ENCODE data around the gene XXYLT1.
"Not testable (repeated sequence)": the region's sequence is repeated elsewhere in the genome, so short reads cannot be mapped to it uniquely, and the experiment has no call there.

The XXYLT1 gene

DNA sequence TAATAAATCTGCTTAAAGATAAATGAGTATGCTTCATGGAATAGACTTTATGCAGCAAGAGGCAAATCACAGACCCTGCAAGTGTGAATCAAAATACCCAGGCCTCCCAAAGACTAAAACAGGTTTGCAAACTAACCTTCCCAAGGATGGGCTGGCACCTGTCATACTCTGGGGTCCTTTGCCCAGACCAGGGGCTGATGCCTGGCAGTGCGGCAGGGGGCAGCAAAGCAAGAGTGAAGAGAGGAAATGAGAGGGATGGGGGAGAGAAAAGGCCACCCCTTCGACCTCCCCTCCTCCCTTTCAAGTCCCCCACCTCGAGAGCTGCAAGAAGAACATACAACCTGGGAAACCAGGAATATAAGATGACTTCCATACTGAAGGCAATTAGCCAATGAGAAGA lies 31.8 kb downstream of the XXYLT1 start:
- Histone ChIP-seq H2AFZ (ENCODE audit: low read length, unreplicated experiment) (no peak overlapping the region), H3K4me3 (ENCODE audit: low read depth, low read length) (no peak overlapping the region), H3K4me1 (ENCODE audit: control insufficient read depth, insufficient read depth, low read length, unreplicated experiment) (no peaks in the 10 kb centered on the region), H3K27ac (ENCODE audit: low read depth, low read length) (no peak overlapping the region), H3K36me3 (ENCODE audit: insufficient read depth, low read length) (no peaks in the 10 kb centered on the region), H3K79me2 (ENCODE audit: control insufficient read depth, insufficient read depth, low read length, unreplicated experiment) (peaks cover 4% of the 10 kb centered on the region), H3K27me3 (ENCODE audit: insufficient read depth, low read length) (no peaks in the 10 kb centered on the region)

DNA sequence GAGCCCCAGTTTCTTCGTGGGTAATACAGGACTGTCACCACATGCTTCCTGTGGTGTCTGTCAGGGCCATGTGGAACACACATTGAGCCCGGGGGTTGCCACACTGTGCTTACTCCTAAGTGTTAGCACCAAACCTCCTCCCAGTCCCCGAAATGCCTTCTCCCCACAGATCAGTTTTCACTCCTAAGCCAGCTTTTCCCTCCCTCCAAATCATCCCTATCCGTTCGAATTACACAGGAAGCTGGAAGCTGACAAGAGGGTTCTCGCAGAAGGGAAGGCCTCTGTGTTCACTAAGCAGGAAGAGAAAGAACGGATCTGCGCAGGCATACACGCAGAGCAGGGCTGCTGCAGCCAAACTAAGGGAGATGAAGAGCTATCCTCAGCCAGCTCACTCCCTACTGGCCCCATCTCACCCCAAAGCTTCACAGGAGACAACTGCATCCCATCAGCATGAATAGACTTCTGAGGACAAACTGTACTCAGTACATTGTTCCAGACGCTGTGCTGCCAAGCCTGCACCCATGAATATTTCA lies 32.3 kb downstream of the XXYLT1 start:
- Histone ChIP-seq H2AFZ (ENCODE audit: low read length, unreplicated experiment) (no peak overlapping the region), H3K36me3 (ENCODE audit: insufficient read depth, low read length) (no peaks in the 10 kb centered on the region), H3K4me1 (ENCODE audit: control insufficient read depth, insufficient read depth, low read length, unreplicated experiment) (no peaks in the 10 kb centered on the region), H3K4me3 (ENCODE audit: low read depth, low read length) (no peak overlapping the region), H3K27ac (ENCODE audit: low read depth, low read length) (no peak overlapping the region), H3K79me2 (ENCODE audit: control insufficient read depth, insufficient read depth, low read length, unreplicated experiment) (peaks cover 4% of the 10 kb centered on the region), H3K27me3 (ENCODE audit: insufficient read depth, low read length) (no peaks in the 10 kb centered on the region)

DNA sequence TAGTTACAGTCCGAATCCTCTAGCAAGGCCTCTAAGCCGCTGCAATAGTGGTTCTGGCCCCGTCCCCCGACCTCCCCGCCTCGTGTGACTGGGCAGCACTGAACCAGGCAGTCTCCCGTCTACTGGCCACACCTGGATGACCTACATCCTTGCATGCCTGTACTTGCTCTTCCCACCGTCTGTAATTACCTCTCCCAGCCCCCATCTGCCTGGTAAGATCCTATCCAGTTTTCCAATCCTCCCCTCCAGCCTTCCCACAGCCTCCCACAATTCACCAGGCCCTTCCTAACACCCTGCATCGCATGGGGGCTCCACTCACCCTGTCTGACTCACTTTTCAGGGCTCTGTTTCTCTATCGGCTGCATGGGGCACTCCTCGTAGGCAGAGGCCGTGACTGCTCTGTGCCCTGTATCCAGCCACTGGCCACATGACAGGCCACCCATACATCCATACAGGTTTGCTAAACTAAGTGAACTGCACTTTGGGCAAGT lies 32.8 kb downstream of the XXYLT1 start:
- Histone ChIP-seq H3K27me3 (ENCODE audit: insufficient read depth, low read length) (no peaks in the 10 kb centered on the region), H3K79me2 (ENCODE audit: control insufficient read depth, insufficient read depth, low read length, unreplicated experiment) (peaks cover 4% of the 10 kb centered on the region), H3K36me3 (ENCODE audit: insufficient read depth, low read length) (no peaks in the 10 kb centered on the region), H3K4me3 (ENCODE audit: low read depth, low read length) (no peak overlapping the region), H3K27ac (ENCODE audit: low read depth, low read length) (no peak overlapping the region), H3K4me1 (ENCODE audit: control insufficient read depth, insufficient read depth, low read length, unreplicated experiment) (no peaks in the 10 kb centered on the region), H2AFZ (ENCODE audit: low read length, unreplicated experiment) (no peak overlapping the region)

DNA sequence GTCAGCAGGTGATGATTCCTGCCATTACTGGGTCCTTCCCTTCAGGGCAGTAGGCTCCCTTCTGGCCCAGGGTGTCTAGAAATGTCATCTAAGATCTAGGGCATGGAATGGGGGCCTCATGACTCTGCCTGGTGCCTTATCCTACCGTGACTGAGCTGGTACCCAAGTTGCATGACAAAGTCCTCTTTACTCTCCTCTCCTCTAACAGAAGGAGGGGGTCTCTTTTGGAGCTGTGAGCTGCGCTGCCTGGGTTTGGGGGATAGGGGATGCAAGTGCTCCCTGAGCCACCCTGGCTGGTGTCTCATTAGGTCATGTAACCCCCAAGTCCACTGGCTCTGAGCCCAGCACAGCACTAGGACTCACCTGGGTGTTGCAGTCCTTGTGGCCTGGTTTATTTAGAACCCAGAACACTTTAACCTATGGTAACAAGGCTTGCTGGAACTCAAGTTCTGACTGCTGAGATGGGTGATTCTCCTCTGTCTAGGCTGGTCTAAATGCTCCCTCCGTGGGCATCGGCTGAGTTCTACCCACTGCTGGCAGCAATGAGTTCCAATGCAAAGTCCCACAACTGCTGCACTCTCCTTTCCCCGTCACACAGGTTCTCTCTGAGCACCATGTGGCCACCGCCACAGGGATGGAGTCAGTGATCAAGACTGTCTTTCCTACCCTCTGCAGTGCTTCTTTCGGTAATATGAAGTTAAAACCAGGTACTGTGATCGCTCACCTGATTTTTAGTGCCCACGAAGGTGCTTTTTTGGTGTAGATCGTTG lies 34.0 kb downstream of the XXYLT1 start:
- Histone ChIP-seq H3K27me3 (ENCODE audit: insufficient read depth, low read length) (no peaks in the 10 kb centered on the region), H3K27ac (ENCODE audit: low read depth, low read length) (no peak overlapping the region), H3K36me3 (ENCODE audit: insufficient read depth, low read length) (no peaks in the 10 kb centered on the region), H3K79me2 (ENCODE audit: control insufficient read depth, insufficient read depth, low read length, unreplicated experiment) (peaks cover 4% of the 10 kb centered on the region), H3K4me3 (ENCODE audit: low read depth, low read length) (no peak overlapping the region), H3K4me1 (ENCODE audit: control insufficient read depth, insufficient read depth, low read length, unreplicated experiment) (no peaks in the 10 kb centered on the region), H2AFZ (ENCODE audit: low read length, unreplicated experiment) (no peak overlapping the region)

DNA sequence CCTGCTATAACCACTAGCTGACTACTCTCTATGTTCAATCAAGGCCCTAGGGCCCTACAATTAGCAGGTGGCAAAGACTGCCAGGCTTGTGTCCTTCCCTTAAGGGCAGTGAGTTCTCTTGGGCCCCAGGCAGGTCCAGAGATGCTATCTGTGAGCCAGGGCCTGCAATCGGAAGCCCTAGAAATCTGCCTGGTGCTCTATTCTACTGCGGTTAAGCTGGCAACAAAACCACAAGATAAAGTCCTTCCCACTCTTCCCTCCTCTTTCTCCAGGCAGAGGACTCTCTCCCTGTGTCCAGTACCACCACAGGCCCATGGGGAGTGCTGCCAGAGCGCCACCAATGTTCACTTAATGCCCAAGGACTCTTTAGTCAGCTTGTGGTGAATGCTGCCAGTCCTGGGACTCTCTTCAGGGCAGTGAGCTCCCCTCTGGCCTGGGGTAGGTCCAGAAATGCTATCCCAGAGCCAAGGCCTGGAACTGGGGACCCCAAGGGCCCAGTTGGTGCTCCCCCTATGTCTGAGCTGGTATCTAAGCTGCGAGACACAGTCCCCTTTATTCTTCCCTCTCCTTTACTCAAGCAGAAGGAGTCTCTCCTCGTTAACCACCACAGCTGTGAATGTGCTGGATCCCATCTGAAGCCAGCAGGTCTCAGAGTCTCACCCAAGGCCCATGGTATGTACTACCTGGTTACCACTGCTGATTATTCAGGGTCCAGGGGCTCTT lies 34.7 kb downstream of the XXYLT1 start:
- Histone ChIP-seq H3K4me3 (ENCODE audit: low read depth, low read length) (no peak overlapping the region), H3K36me3 (ENCODE audit: insufficient read depth, low read length) (no peaks in the 10 kb centered on the region), H2AFZ (ENCODE audit: low read length, unreplicated experiment) (no peak overlapping the region), H3K27ac (ENCODE audit: low read depth, low read length) (no peak overlapping the region), H3K4me1 (ENCODE audit: control insufficient read depth, insufficient read depth, low read length, unreplicated experiment) (no peaks in the 10 kb centered on the region), H3K79me2 (ENCODE audit: control insufficient read depth, insufficient read depth, low read length, unreplicated experiment) (no peaks in the 10 kb centered on the region), H3K27me3 (ENCODE audit: insufficient read depth, low read length) (no peaks in the 10 kb centered on the region)

DNA sequence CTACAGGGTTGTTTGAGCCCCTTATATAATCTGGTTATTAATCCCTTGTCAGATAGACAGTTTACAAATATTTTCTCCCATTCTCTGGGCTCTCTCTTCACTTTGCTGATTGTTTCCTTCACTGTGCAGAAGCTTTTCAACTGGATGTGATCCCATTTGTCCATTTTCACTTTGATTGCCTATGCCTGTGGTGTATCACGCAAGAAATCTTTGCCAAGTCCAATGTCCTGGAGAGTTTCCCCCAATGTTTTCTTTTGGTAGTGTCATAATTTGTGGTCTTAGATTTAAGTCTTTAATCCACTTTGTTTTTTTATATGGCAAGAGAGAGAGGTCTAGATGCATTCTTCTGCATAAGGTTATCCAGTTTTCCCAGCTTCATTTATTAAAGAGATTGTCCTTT lies 40.7 kb downstream of the XXYLT1 start:
- Histone ChIP-seq H3K4me3 (ENCODE audit: low read depth, low read length) (no peak overlapping the region), H3K27ac (ENCODE audit: low read depth, low read length) (no peak overlapping the region), H3K79me2 (ENCODE audit: control insufficient read depth, insufficient read depth, low read length, unreplicated experiment) (no peaks in the 10 kb centered on the region), H3K4me1 (ENCODE audit: control insufficient read depth, insufficient read depth, low read length, unreplicated experiment) (no peaks in the 10 kb centered on the region), H2AFZ (ENCODE audit: low read length, unreplicated experiment) (no peak overlapping the region), H3K27me3 (ENCODE audit: insufficient read depth, low read length) (no peaks in the 10 kb centered on the region), H3K36me3 (ENCODE audit: insufficient read depth, low read length) (no peaks in the 10 kb centered on the region)

DNA sequence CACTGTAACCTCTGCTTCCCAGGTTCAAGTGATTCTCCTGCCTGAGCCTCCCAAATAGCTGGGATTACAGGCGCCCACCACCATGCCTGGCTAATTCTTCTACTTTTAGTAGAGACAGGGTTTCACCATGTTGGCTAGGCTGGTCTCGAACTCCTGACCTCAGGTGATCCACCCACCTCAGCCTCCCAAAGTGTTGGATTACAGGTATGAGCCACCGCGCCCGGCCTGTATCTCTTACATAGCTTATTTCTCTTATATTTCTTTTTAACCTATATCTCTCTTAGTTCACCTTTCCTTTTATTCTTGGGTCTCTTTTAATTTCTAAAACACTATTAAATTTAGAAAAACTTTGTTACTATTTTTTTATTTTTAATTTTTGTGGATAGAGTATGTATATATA lies 42.1 kb downstream of the XXYLT1 start:
- not testable (repeated sequence) for H3K4me3 ChIP-seq (ENCODE audit: low read depth, low read length); H3K27ac ChIP-seq (ENCODE audit: low read depth, low read length); H3K36me3 ChIP-seq (ENCODE audit: insufficient read depth, low read length); H3K79me2 ChIP-seq (ENCODE audit: control insufficient read depth, insufficient read depth, low read length, unreplicated experiment); H3K27me3 ChIP-seq (ENCODE audit: insufficient read depth, low read length); H2AFZ ChIP-seq (ENCODE audit: low read length, unreplicated experiment); H3K4me1 ChIP-seq (ENCODE audit: control insufficient read depth, insufficient read depth, low read length, unreplicated experiment)

DNA sequence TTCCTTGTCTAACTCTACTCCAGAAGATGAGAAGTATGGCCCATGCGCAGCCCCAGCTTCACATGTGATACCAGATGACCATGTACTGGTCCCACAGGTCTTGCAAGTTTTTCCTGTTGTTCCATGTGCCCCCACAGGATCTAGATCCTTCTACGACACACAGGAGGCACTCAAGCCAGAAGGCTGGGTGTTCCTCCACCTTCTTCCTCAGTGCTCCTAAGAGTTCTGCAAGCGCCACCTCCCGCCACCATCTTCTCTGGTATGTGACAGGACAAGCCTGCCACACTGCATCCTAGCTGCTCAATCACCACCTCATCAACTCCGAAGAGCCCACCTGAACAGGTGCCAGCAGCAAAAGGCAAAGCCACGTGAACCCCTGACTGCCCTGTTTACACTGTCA lies 43.1 kb downstream of the XXYLT1 start:
- no peaks in the 10 kb centered on the region for H3K27me3 ChIP-seq (ENCODE audit: insufficient read depth, low read length)
- H3K27ac ChIP-seq (ENCODE audit: low read depth, low read length), result no peak overlapping the region
- H2AFZ ChIP-seq (ENCODE audit: low read length, unreplicated experiment), result no peak overlapping the region
- H3K4me1 ChIP-seq (ENCODE audit: control insufficient read depth, insufficient read depth, low read length, unreplicated experiment), result peaks cover 13% of the 10 kb centered on the region
- H3K36me3 ChIP-seq (ENCODE audit: insufficient read depth, low read length), result no peaks in the 10 kb centered on the region
- no peak overlapping the region for H3K4me3 ChIP-seq (ENCODE audit: low read depth, low read length)
- no peaks in the 10 kb centered on the region for H3K79me2 ChIP-seq (ENCODE audit: control insufficient read depth, insufficient read depth, low read length, unreplicated experiment)

DNA sequence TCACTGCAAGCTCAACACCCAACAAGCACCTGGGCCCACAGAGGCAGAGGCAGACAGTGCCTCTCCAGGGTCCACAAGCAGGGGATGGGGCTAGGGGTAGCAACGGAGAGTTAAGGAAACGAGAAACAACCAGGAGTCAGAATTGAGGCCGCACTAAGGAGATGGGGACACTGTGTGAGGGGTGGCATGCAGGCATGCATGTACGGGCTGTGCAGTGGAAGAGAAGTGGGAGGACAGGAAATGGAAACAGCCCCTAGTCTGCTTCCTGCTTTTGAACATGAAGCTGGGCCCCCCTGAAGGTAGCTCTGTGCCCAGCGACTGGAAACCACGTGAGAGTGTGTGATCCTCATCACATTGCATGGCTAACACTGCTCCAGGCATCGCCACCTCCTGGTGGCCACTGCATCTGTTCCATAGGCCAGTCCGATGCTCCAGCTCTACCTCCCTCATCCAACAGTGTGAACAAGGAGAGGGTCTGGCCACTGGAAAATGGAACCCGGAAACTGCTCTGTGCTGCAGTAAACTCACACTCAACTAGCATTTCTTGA lies 44.0 kb downstream of the XXYLT1 start:
- H3K79me2 ChIP-seq (ENCODE audit: control insufficient read depth, insufficient read depth, low read length, unreplicated experiment), result no peaks in the 10 kb centered on the region
- H2AFZ ChIP-seq (ENCODE audit: low read length, unreplicated experiment), result no peak overlapping the region
- no peaks in the 10 kb centered on the region for H3K36me3 ChIP-seq (ENCODE audit: insufficient read depth, low read length)
- no peak overlapping the region for H3K27ac ChIP-seq (ENCODE audit: low read depth, low read length)
- no peaks in the 10 kb centered on the region for H3K27me3 ChIP-seq (ENCODE audit: insufficient read depth, low read length)
- H3K4me1 ChIP-seq (ENCODE audit: control insufficient read depth, insufficient read depth, low read length, unreplicated experiment), result peaks cover 13% of the 10 kb centered on the region
- no peak overlapping the region for H3K4me3 ChIP-seq (ENCODE audit: low read depth, low read length)

DNA sequence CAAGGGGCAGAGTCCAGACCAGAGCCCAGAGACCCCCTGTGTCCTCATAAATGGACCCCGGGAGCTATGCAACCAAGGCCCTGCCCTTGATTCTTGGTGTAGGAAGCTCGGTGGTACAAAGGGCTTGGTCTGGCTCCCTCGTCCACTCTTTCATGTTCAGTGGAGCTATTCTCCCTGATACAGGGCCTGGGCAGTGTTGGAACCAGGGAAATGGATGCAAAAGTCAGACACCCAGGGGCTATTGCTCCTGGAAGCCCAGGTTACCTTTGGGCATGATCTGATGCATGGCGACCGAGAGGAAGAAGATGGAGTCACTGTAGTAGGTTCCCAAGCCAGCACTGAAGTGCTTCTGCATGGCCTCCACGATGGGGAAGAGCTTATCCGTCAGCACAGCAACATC lies 44.5 kb downstream of the XXYLT1 start:
- no peak overlapping the region for H3K4me3 ChIP-seq (ENCODE audit: low read depth, low read length)
- H3K27me3 ChIP-seq (ENCODE audit: insufficient read depth, low read length), result no peaks in the 10 kb centered on the region
- H3K36me3 ChIP-seq (ENCODE audit: insufficient read depth, low read length), result no peaks in the 10 kb centered on the region
- H3K4me1 ChIP-seq (ENCODE audit: control insufficient read depth, insufficient read depth, low read length, unreplicated experiment), result peaks cover 13% of the 10 kb centered on the region
- H2AFZ ChIP-seq (ENCODE audit: low read length, unreplicated experiment), result no peak overlapping the region
- H3K79me2 ChIP-seq (ENCODE audit: control insufficient read depth, insufficient read depth, low read length, unreplicated experiment), result no peaks in the 10 kb centered on the region
- no peak overlapping the region for H3K27ac ChIP-seq (ENCODE audit: low read depth, low read length)

Measured in ACC112 (cell line).